SK-N-SH (cell line): ENCODE results near the gene SH3GL2. TPM values are rescaled to one million over a fixed set of nuclear protein-coding genes. Genes with fewer than 3 reads are reported as not detected.

Experiments used
- CTCF ChIA-PET: fragments of 300-600, 350-600 bp; formaldehyde crosslinking; extraction: SDS; loops from one replicate; lab custom pipeline; 2021; lab: Yijun Ruan, JAX
- POLR2A ChIA-PET: fragments of 350-600 bp; sonication (Branson Sonifier 250); formaldehyde crosslinking; extraction: SDS; loops from one replicate; lab custom pipeline; 2020; ENCODE audit warnings: antibody characterized with exemption, inconsistent platforms; lab: Yijun Ruan, JAX
- DNase-seq: peaks from one replicate; pipeline ENCODE4 v3.0.0; 2012
- H2AFZ ChIP-seq: fragments of 200-600 bp; sonication (generic); 2 replicates; pipeline ENCODE4 v1.8.1; 2016; ENCODE audit warnings: antibody characterized with exemption, mild to moderate bottlenecking, low read depth
- H3F3A ChIP-seq: fragments of 200-600 bp; sonication (generic); replicated peaks from 2 replicates; pipeline ENCODE3; 2016; ENCODE audit warnings: antibody characterized with exemption, mild to moderate bottlenecking; ENCODE audit not compliant: insufficient read depth
- H3K27ac ChIP-seq, 2 experiments: fragments of 200-500 bp in 1 of 2; fragments of 200-600 bp in 1 of 2; sonication (Bioruptor generic) in 1 of 2; sonication (generic), shearing (Covaris generic) in 1 of 2; 2 replicates each; pipeline versions ENCODE4 v1.5.1 to v1.6.1; 2014 to 2016; ENCODE audit warnings: low read depth in 2 of 2, inconsistent platforms in 1 of 2, low read length in 1 of 2, mild to moderate bottlenecking in 1 of 2, mixed read lengths in 1 of 2
- H3K27me3 ChIP-seq: fragments of 200-600 bp; sonication (generic), shearing (Covaris generic); 2 replicates; pipeline ENCODE4 v1.6.1; 2016; ENCODE audit warnings: mixed run types; ENCODE audit not compliant: insufficient read depth
- H3K36me3 ChIP-seq, 2 experiments: fragments of 200-500 bp in 1 of 2; fragments of 200-600 bp in 1 of 2; sonication (Bioruptor generic) in 1 of 2; sonication (generic) in 1 of 2; replicated peaks in 1 of 2; 2 replicates each; pipeline versions ENCODE3 to v1.5.1; 2014 to 2016; ENCODE audit warnings: low read length in 1 of 2, mild to moderate bottlenecking in 1 of 2; ENCODE audit not compliant: insufficient read depth in 2 of 2, control insufficient read depth in 1 of 2
- H3K4me1 ChIP-seq, 2 experiments: fragments of 200-500 bp in 1 of 2; fragments of 200-600 bp in 1 of 2; sonication (Bioruptor generic) in 1 of 2; sonication (generic), shearing (Covaris generic) in 1 of 2; 2 replicates each; pipeline versions ENCODE4 v1.5.1 to v1.6.1; 2014 to 2016; ENCODE audit warnings: low read depth in 1 of 2, low read length in 1 of 2, mixed run types in 1 of 2; ENCODE audit not compliant: insufficient read depth in 2 of 2, control insufficient read depth in 1 of 2
- H3K4me2 ChIP-seq: fragments of 200-600 bp; sonication (generic), shearing (Covaris generic); 2 replicates; pipeline ENCODE4 v1.6.1; 2017; ENCODE audit warnings: mixed run types
- H3K4me3 ChIP-seq, 2 experiments: fragments of 200-500 bp in 1 of 2; fragments of 200-600 bp in 1 of 2; sonication (Bioruptor generic) in 1 of 2; sonication (generic), shearing (Covaris generic) in 1 of 2; 2 replicates each; pipeline versions ENCODE4 v1.5.1 to v1.8.1; 2014 to 2016; ENCODE audit warnings: low read depth in 2 of 2, inconsistent platforms in 1 of 2, low read length in 1 of 2, mild to moderate bottlenecking in 1 of 2, mixed read lengths in 1 of 2, moderate library complexity in 1 of 2
- H3K79me2 ChIP-seq: fragments of 200-600 bp; sonication (generic); 2 replicates; pipeline ENCODE4 v1.8.1; 2017; ENCODE audit warnings: mild to moderate bottlenecking; ENCODE audit not compliant: insufficient read depth
- H3K9ac ChIP-seq: fragments of 200-600 bp; sonication (generic); 2 replicates; pipeline ENCODE4 v1.6.1; 2017; ENCODE audit warnings: mixed run types
- H3K9me2 ChIP-seq: fragments of 200-600 bp; sonication (generic); 2 replicates; pipeline ENCODE4 v1.6.1; 2017; ENCODE audit warnings: mixed run types
- H3K9me3 ChIP-seq: fragments of 200-600 bp; sonication (generic); 2 replicates; pipeline ENCODE4 v1.6.1; 2017; ENCODE audit warnings: mixed run types, mild to moderate bottlenecking, moderate library complexity
- H4K20me1 ChIP-seq: fragments of 200-600 bp; sonication (generic); 2 replicates; pipeline ENCODE4 v1.6.1; 2017; ENCODE audit warnings: mild to moderate bottlenecking, mixed run types; ENCODE audit not compliant: insufficient read depth
- EZH2phosphoT487 ChIP-seq: fragments of 200-600 bp; sonication (generic); IDR thresholded peaks from 2 replicates; pipeline ENCODE4 v1.6.1; 2017; ENCODE audit warnings: low read depth, mixed run types, mild to moderate bottlenecking, antibody characterized with exemption, moderate library complexity, borderline replicate concordance
- FOSL2 ChIP-seq: IDR thresholded peaks from 2 replicates; pipeline ENCODE4 v1.4.0; 2012; ENCODE audit warnings: low read depth, mild to moderate bottlenecking, moderate library complexity, borderline replicate concordance
- FOXM1 ChIP-seq: IDR thresholded peaks from 2 replicates; pipeline ENCODE4 v1.4.0; 2012; ENCODE audit warnings: low read depth, mild to moderate bottlenecking
- GABPA ChIP-seq: IDR thresholded peaks from 2 replicates; pipeline ENCODE4 v1.4.0; 2012; ENCODE audit warnings: low read depth, mild to moderate bottlenecking
- GATA2 ChIP-seq: sonication (generic); formaldehyde crosslinking; IDR thresholded peaks from 2 replicates; pipeline ENCODE4 v1.5.0; 2020; ENCODE audit warnings: mild to moderate bottlenecking, missing genetic modification reagents
- IRF3 ChIP-seq: fragments of 150-350 bp; IDR thresholded peaks from 2 replicates; pipeline ENCODE4 v1.6.1; 2016; ENCODE audit warnings: mild to moderate bottlenecking, low read depth, low read length
- JUND ChIP-seq: IDR thresholded peaks from 2 replicates; pipeline ENCODE4 v1.4.0; 2012
- MAX ChIP-seq: IDR thresholded peaks from 2 replicates; pipeline ENCODE4 v1.4.0; 2012; ENCODE audit warnings: low read depth
- MEF2A ChIP-seq: IDR thresholded peaks from 2 replicates; pipeline ENCODE4 v1.4.0; 2012; ENCODE audit warnings: low read depth, borderline replicate concordance
- NFIC ChIP-seq: IDR thresholded peaks from 2 replicates; pipeline ENCODE4 v1.4.0; 2012; ENCODE audit warnings: borderline replicate concordance
- NRF1 ChIP-seq: IDR thresholded peaks from 2 replicates; pipeline ENCODE4 v1.6.1; 2012; ENCODE audit warnings: low read depth, mild to moderate bottlenecking, low read length
- PBX3 ChIP-seq: IDR thresholded peaks from 2 replicates; pipeline ENCODE4; 2012
- RAD21 ChIP-seq: IDR thresholded peaks from 2 replicates; pipeline ENCODE4 v1.6.1; 2012; ENCODE audit warnings: mild to moderate bottlenecking, low read length
- RCOR1 ChIP-seq: fragments of 150-350 bp; IDR thresholded peaks from 2 replicates; pipeline ENCODE4 v1.6.1; 2017; ENCODE audit warnings: antibody characterized with exemption, low read length
- REST ChIP-seq: IDR thresholded peaks from 2 replicates; pipeline ENCODE4 v1.6.1; 2012; ENCODE audit warnings: mild to moderate bottlenecking, low read depth, low read length, moderate library complexity
- RFX5 ChIP-seq: IDR thresholded peaks from 2 replicates; pipeline ENCODE4 v1.6.1; 2012; ENCODE audit warnings: mild to moderate bottlenecking, improper control_type of control experiment, low read length
- RXRA ChIP-seq: IDR thresholded peaks from 2 replicates; pipeline ENCODE4 v1.4.0; 2012; ENCODE audit warnings: low read depth, mild to moderate bottlenecking, borderline replicate concordance
- SMC3 ChIP-seq: IDR thresholded peaks from 2 replicates; pipeline ENCODE4 v1.6.1; 2012; ENCODE audit warnings: low read depth, low read length, improper control_type of control experiment
- TAF1 ChIP-seq: IDR thresholded peaks from 2 replicates; pipeline ENCODE4 v1.6.1; 2012; ENCODE audit warnings: low read depth, mild to moderate bottlenecking, low read length, moderate library complexity, borderline replicate concordance
- TCF12 ChIP-seq: IDR thresholded peaks from 2 replicates; pipeline ENCODE4 v1.4.0; 2012
- TEAD4 ChIP-seq: IDR thresholded peaks from 2 replicates; pipeline ENCODE4 v1.4.0; 2012; ENCODE audit warnings: mild to moderate bottlenecking, borderline replicate concordance; ENCODE audit not compliant: insufficient read depth
- USF1 ChIP-seq: IDR thresholded peaks from 2 replicates; pipeline ENCODE4 v1.4.0; 2012; ENCODE audit warnings: low read depth, borderline replicate concordance
- YY1 ChIP-seq: IDR thresholded peaks from 2 replicates; pipeline ENCODE4 v1.4.0; 2012; ENCODE audit warnings: low read depth, mild to moderate bottlenecking
- WGBS: methylation state at CpG from one replicate; pipeline ENCODE4 v1.1.6; 2017; ENCODE audit warnings: low lambda C conversion rate; 5-methylcytosine and 5-hydroxymethylcytosine counted together
- polyA plus RNA-seq, 3 experiments: library from polyadenylated mRNA; depleted of rRNA; stranded (reverse); fragments of >200 nt; gene quantifications; 2 replicates each; pipeline ENCODE4 v1.2.3, GENCODE V29; 2012

The SH3GL2 gene
- polyA plus RNA-seq, 1 of the 3 experiments (the other 2 are of a cell fraction) = 0.05 TPM

- Histone ChIP-seq H3K9ac (no peak overlapping the region), H3K9me3 (no peaks in the 10 kb centered on the region), H3F3A (no peaks in the 10 kb centered on the region), H3K36me3 (no peaks in the 10 kb centered on the region), H3K4me3 (no peak overlapping the region), H3K79me2 (no peaks in the 10 kb centered on the region), H3K9me2 (no peaks in the 10 kb centered on the region), H4K20me1 (no peaks in the 10 kb centered on the region), H3K4me1 (no peaks in the 10 kb centered on the region), H2AFZ (no peak overlapping the region), H3K4me2 (no peak overlapping the region), H3K27me3 (peaks cover 9% of the 10 kb centered on the region; the same call in 1 of the 2 replicates), H3K27ac (no peak overlapping the region)
- TF ChIP-seq MEF2A = no peak
- TF ChIP-seq TCF12 = no peak
- TF ChIP-seq FOSL2 = no peak
- TF ChIP-seq RFX5 = no peak
- no peak for TF ChIP-seq USF1
- no peak for TF ChIP-seq NFIC
- TF ChIP-seq REST = no peak
- TF ChIP-seq NRF1 = no peak
- no peak for TF ChIP-seq JUND
- TF ChIP-seq TAF1 = no peak
- no peak for TF ChIP-seq RCOR1
- no peak for TF ChIP-seq EZH2phosphoT487
- no peak for TF ChIP-seq RAD21
- TF ChIP-seq TEAD4 = no peak
- TF ChIP-seq YY1 = no peak
- no peak for TF ChIP-seq FOXM1
- DNase-seq = no peak
- 33% methylated on average over 6 of the region's 6 CpGs for WGBS
- POLR2A ChIA-PET = no interaction called here
- CTCF ChIA-PET = interaction anchor here (2.9 kb wide), 1 partner anchor 15 kb away, joined by 26 read pairs; no protein-coding TSS in a partner anchor
Measured at GRCh38 chr9:17795744-17796143, 216.9 kb downstream of the SH3GL2 start.

GRCh38 chr9:17799369-17799768, 220.5 kb downstream of the SH3GL2 start:
- Histone ChIP-seq H2AFZ (no peak overlapping the region), H3K4me2 (no peak overlapping the region), H3K79me2 (no peaks in the 10 kb centered on the region), H3K27ac (no peak overlapping the region), H3K27me3 (peaks cover 5% of the 10 kb centered on the region; the same call in 1 of the 2 replicates), H4K20me1 (no peaks in the 10 kb centered on the region), H3K36me3 (no peaks in the 10 kb centered on the region), H3K4me3 (no peak overlapping the region), H3K4me1 (no peaks in the 10 kb centered on the region), H3K9me3 (no peaks in the 10 kb centered on the region), H3F3A (no peaks in the 10 kb centered on the region), H3K9me2 (no peaks in the 10 kb centered on the region), H3K9ac (no peak overlapping the region)
- no peak for DNase-seq
- WGBS = 31% methylated on average over 2 of the region's 2 CpGs
- CTCF ChIA-PET = no interaction called here
- POLR2A ChIA-PET = no interaction called here
- TF ChIP-seq PBX3 = no peak
- TF ChIP-seq JUND = no peak
- TF ChIP-seq MAX = no peak
- TF ChIP-seq USF1 = no peak
- TF ChIP-seq FOXM1 = no peak
- no peak for TF ChIP-seq GATA2
- no peak for TF ChIP-seq RXRA
- no peak for TF ChIP-seq IRF3
- TF ChIP-seq FOSL2 = no peak
- no peak for TF ChIP-seq NFIC
- no peak for TF ChIP-seq MEF2A
- no peak for TF ChIP-seq NRF1
- no peak for TF ChIP-seq SMC3
- TF ChIP-seq GABPA = no peak
